A172 (cell line): Measurements from ENCODE around the gene NAV3. TPM values are rescaled to one million over a fixed set of nuclear protein-coding genes. Genes with fewer than 3 reads are reported as not detected.
A peak's percentile ranks its signal among the peaks of the same experiment; 100 is the strongest.

Experiments used
- DNase-seq: peaks from one replicate; pipeline ENCODE4 v3.0.0-alpha.2; 2015; ENCODE audit warnings: low spot score
- total RNA-seq: library from RNA; depleted of rRNA; stranded (reverse); fragments of >200 nt; shearing (Covaris generic); gene quantifications from 2 replicates; pipeline ENCODE4 v1.2.3, GENCODE V29; 2014; rRNA removed

Gene NAV3
- total RNA-seq, result 38.6 and 52.0 TPM in 2 replicates

DNA sequence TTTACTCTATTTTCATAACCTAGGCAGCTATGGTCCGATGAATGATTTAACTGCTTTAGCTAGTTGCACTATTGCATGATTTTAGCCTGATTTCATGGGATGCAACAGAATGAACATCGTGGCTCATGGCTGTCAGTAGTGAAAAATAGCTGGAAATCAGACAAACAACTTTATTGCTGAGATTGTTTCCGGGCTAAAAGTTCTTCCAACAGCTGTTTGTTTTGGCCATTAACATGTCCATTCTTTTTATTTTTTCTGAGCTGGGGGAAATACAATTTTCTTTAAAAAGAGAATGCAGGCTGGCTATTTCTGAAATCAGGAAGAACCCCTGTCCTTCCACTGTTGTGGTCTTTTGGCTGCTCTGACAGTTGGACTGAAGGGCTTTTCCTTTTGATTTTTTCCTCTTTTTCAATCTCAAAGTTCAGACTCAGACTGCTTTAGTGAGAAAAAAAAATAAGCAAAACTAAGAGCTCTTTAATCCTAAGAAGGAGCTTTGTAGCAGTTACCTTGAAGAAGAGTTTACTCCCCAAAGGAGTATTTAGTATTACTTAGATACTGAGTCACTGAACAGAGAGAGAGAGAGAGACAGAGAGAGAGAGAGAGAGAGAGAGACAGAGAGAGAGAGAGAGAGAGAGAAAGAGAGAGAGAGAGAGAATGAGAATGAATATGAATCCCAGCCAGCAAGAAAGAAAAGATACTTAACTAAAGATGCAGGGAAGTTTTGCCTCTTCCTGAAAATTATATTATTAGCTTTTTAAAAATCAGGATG, at the start of gene NAV3:
NAV3 (plus strand) TSS at position 312 of the 769 bp plus-strand sequence. CDS start 568 bp downstream, outside the sequence.
- DNase-seq, result no peak

DNA sequence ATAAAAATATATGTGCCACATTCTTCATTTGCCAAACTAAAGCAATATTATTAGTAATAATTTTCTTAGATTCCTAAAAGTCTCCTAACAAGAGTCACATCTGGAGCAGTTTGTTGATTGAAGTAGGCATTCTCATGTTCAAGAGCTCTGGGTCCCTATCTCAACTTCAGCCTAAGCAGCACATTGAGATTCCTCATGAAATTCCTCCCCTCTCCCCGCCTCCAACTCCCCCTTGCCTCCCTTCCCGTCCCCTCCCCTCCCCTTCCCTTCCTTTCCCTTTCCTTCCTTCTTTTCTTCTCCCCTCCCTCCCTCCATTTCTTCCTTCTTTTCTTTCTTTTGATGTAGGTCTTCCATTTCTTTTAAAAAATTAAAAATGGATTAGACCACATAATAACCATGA, 48.7 kb upstream of the NAV3 start:
- no peak for DNase-seq

GRCh38 chr12:77782766-77783165, 47.9 kb upstream of the NAV3 start:
- DNase-seq, result no peak

GRCh38 chr12:77785211-77785610, 45.5 kb upstream of the NAV3 start:
- no peak for DNase-seq

DNA sequence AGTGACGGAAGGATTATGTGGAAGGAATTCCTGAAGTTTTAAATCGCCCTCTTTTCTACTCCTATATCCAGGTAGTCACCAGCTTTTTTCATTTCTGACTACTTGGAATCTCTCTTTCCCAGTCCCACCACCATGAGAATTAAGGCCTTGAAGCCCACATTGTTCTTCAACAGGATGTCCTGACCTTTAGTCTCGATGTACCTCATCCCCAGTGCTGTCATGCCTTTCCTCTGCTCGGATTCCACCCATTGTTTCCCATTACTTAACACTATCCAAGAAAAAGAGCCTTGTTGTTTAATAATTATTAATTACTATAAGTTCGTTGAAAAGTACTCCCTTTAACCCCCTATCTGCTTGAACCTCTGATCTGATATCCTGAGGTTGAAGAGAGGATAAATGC, 44.0 kb upstream of the NAV3 start:
- no peak for DNase-seq

GRCh38 chr12:77788231-77789168, 42.2 kb upstream of the NAV3 start:
- DNase-seq, result no peak

DNA sequence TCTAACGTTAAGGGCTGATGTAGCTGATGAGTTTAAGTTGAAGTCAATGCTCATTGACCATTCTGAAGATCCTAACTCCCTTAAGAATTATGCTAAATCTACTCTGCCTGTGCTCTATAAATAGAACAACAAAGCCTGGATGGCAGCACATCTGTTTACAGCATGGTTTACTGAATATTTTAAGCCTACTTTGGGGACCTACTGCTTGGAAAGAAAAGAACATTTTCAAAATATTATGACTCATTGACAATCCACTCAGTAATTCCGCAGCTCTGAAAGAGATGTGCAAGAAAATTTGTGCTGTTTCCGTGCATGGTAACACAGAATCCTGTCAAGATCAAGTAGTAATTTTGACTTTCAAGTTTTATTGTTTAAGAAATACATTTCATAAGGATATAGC, 35.0 kb upstream of the NAV3 start:
- DNase-seq, result no peak

DNA sequence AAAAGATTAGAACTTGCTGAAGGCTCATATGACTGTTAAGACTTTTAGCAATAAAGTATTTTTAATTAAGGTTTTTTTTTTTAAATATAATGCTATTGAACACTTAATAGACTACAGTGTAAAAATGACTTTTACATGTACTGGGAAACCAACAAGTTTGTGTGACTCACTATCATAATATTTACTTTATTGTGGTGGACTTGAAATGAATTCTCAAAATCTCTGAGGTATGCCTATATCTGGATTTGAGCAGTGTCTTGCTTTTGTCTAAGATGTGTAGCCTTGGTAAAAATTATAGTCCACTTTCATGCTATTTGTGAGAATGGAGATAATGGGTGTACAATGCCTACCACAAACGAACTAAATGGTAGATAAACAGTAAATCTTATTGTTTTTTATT, 33.9 kb upstream of the NAV3 start:
- peak; percentile 31 for DNase-seq

- DNase-seq, result no peak
These were observed 30.2 kb upstream of the NAV3 start for GRCh38 chr12:77800501-77800900.

DNA sequence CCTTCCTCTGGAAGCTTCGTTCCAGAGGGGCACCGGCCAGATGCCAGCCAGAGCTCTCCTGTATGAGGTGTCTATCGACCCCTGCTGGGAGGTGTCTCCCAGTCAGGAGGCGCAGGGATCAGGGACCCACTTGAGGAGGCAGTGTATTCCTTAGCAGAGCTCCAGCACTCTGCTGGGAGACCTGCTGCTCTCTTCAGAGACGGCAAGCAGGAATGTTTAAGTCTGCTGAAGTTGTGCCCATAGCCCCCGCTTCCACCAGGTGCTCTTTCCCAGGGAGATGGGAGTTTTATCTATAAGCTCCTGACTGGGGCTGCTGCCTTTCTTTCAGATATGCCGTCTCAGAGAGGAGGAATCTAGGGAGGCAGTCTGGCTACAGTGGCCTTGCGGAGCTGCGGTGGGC, 22.2 kb upstream of the NAV3 start:
- DNase-seq, result no peak

DNA sequence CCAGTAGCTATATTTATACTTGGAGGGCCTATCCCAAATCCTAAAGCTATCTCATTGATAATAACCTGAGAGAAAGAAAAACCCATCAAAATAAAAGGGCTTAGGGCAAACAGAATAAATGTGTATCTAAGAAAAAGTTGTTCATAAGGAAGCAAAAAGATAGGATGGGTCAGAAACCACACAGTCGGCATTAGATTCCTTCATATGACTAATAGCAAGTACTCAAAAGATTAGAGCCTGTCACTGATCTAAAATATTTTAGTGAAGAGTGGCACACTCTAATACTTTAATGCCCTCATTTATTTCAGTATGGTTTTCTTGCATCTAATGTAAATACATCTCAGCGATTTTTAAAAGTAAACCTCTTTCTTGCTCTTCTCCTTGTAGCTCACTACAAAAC, 17.1 kb upstream of the NAV3 start:
- peak; percentile 8 for DNase-seq

DNA sequence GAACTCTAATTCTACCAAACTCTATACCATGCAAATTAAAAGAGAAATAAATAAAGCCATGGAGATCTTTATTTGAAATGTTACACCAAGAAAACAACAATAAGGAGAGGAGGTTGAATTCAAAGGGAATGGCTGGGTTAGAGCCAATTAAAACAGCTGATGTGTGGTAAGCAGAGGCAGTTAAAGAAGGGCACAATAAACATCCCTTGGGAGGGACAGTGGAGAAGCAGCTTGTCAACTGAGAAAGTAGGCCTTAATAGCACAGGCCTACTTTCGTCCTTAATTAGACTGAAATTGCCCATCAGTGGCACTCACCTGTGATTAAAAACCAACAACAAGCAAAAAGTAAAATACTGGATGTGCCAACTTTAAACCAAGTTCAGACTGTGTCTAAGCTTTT, 16.3 kb upstream of the NAV3 start:
- DNase-seq, result no peak

DNA sequence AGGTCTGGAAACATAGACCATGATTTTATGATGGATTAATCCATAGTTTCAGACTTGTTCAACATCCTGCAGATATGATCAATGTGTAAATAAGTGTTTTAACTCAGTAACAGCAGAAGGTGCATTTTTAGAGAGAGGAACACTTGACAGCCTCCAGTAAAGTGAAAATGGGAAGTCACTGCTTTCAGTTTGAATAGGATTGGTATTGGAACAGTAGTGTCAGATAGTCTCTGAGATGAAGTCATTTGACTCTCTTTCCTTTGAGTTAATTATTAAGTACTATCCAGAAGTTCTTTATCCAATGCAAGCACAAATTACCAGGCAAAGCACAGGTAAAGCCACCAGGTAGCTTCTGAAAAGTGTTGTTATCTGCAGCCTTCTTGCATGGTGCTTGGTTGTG, 14.5 kb upstream of the NAV3 start:
- DNase-seq, result no peak

DNA sequence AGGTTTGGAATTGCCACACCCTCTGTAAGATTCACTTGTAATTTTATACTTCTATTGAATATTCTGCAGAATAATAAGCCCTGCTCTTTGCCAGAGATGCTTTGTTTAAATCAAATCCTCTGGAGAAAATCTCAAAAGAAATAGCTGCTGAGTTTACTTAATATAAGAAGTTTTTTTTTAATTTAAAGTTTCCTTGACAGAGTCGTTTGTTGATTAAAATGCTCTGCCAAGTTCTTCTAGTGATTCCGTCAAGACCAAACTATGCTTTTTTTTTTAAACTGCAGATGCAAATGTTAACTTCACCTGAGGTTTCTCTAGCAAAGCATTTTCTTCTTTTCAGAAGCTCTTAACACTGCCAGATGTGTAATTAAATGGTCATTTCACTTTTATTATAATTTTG, 13.4 kb upstream of the NAV3 start:
- no peak for DNase-seq

DNA sequence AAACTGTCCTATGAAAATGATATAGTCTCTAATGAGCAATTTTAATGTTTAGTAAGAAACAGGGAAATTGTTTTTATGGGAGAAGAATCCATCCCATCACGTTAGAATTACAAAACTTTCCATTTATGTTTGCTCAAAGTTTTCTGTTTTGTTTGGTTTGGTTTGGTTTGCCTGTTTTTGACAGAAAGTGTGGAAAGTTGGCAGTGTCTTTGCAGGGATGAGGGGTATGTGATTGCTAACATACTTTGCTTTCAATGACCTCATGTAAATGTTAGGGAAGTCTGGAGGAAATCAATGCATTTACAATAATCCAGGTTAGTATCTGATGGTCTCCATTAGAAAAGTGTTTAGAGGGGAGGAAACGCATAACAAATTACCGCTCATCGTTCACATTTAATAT, 12.3 kb upstream of the NAV3 start:
- no peak for DNase-seq

DNA sequence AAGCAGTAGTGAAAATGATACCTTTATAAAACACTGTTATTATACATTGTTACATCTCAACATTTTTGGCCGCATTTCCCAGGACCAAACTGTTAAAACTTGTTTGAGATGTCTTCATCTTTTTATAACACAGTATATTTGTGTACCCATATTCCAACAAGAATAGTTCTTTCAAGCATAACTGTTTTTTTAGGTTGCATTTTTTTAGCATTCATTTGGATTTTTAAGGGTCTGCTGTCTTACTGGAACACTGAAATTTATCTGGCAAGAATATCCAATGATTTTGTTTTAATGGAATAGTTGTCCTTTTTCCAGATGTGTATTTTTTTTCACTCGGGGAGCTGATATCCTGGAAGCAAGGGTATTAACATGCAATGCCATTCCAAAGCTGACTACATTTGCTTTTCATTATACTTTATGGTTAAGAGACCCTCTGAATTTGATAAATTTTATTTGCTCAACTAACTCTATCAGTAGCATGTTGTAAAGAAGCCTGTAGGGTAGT, 8.9 kb upstream of the NAV3 start:
- no peak for DNase-seq

GRCh38 chr12:77833329-77833728, 2.6 kb downstream of the NAV3 start:
- no peak for DNase-seq

- DNase-seq, result no peak
These were observed 3.9 kb downstream of the NAV3 start for GRCh38 chr12:77834618-77835017.

- DNase-seq, result no peak
These were observed 5.3 kb downstream of the NAV3 start for GRCh38 chr12:77835969-77836368.

- no peak for DNase-seq
These were observed 7.2 kb downstream of the NAV3 start for GRCh38 chr12:77837876-77838291.

DNA sequence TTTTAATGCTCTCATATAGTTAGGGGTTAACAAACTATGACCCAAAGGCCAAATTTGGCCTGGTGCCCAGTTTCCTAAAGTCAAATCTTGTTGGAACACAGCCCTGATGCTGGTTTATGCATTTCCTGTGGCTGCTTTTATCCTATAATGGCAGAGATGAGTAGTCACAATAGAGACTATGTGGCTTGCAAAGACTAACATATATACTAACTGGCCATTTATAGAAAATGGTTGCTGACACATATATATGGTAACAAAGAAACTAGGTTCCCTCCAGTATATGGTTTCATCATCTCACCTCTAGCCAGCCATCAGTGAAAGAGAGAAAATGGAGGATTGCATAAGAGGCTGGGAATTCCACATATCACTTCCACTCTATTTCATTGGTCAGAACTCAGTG, 10.8 kb downstream of the NAV3 start:
- DNase-seq, result peak; percentile 24

DNA sequence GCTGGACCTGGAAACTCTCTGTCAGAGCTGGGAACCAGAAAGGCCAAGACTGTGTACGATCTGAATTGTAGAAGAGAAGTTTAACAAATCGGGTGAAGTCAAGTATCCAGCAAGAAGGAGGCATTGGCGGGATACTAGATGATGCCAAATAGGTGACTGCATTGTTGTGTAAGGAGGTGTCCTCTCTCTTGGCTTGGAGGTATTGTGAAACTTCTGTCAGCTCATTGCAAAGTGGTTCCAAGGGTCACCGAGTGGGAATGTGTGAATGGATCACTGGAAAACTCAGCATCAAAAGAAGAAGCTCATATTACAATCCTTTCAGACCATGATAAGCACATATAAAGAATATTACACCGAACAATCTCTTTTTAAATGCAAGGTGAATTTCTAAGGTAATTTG, 11.7 kb downstream of the NAV3 start:
- DNase-seq, result no peak

- peak; percentile 65 for DNase-seq
These were observed 15.1 kb downstream of the NAV3 start for GRCh38 chr12:77845831-77846230.
